IMR-90 (cell line): Measurements from ENCODE around the gene FBXO3. TPM values are rescaled to one million over a fixed set of nuclear protein-coding genes. Genes with fewer than 3 reads are reported as not detected.

ENCODE experiments used
- ATAC-seq: fragments of 200-7000 bp; cut with Tn5 transposase; 2 replicates; pipeline ENCODE4 v1.9.1; 2020; ENCODE audit warnings: low read depth, mild to moderate bottlenecking, moderate library complexity
- BruUV-seq: library from RNA; stranded (reverse); fragments of 400-500 nt; replicated peaks from 2 replicates; lab custom pipeline; 2021; lab: Mats Ljungman, UMichigan
- CTCF ChIA-PET: fragments of 300-600 bp; formaldehyde crosslinking; extraction: SDS; loops from one replicate; lab custom pipeline; 2021; ENCODE audit warnings: antibody characterized with exemption; lab: Yijun Ruan, JAX
- POLR2A ChIA-PET: fragments of 300-600 bp; sonication (Branson Sonifier 250); formaldehyde crosslinking; loops from one replicate; lab custom pipeline; 2022; ENCODE audit warnings: antibody characterized with exemption; ENCODE audit not compliant: unreplicated experiment; lab: Charles Lee
- DNase-seq: peaks from one replicate; pipeline ENCODE4 v3.0.0; 2013
- H2AFZ ChIP-seq: replicated peaks from 2 replicates; pipeline ENCODE3; 2013; ENCODE audit warnings: low read length, mild to moderate bottlenecking; ENCODE audit not compliant: poor library complexity
- H2AK5ac ChIP-seq: 2 replicates; pipeline ENCODE4 v1.6.1; 2013; ENCODE audit warnings: low read depth, low read length, inconsistent platforms
- H2AK9ac ChIP-seq: replicated peaks from 2 replicates; pipeline ENCODE3; 2013; ENCODE audit warnings: mild to moderate bottlenecking, low read depth, low read length, moderate library complexity; ENCODE audit not compliant: poor library complexity
- H2BK120ac ChIP-seq: 2 replicates; pipeline ENCODE4 v1.6.1; 2013; ENCODE audit warnings: low read depth, low read length, inconsistent platforms
- H2BK15ac ChIP-seq: 3 replicates; pipeline ENCODE4 v1.6.1; 2013; ENCODE audit warnings: low read depth, low read length, inconsistent platforms
- H2BK20ac ChIP-seq: 2 replicates; pipeline ENCODE4 v1.6.1; 2013; ENCODE audit warnings: low read depth, mild to moderate bottlenecking, inconsistent platforms, low read length, moderate library complexity
- H2BK5ac ChIP-seq: 2 replicates; pipeline ENCODE4 v1.6.1; 2013; ENCODE audit warnings: mild to moderate bottlenecking, low read depth, low read length, inconsistent platforms; ENCODE audit not compliant: poor library complexity, severe bottlenecking
- H3K14ac ChIP-seq: replicated peaks from 2 replicates; pipeline ENCODE4 v1.6.1; 2013; ENCODE audit warnings: low read depth, low read length, inconsistent platforms
- H3K18ac ChIP-seq: 2 replicates; pipeline ENCODE4 v1.6.1; 2013; ENCODE audit warnings: low read depth, low read length, control low read depth
- H3K23ac ChIP-seq: 2 replicates; pipeline ENCODE4 v1.6.1; 2013; ENCODE audit warnings: low read depth, low read length, inconsistent platforms
- H3K27ac ChIP-seq: 2 replicates; pipeline ENCODE4 v1.5.1; 2013; ENCODE audit warnings: mild to moderate bottlenecking, control low read depth, low read length; ENCODE audit not compliant: insufficient read depth
- H3K27me3 ChIP-seq: 2 replicates; pipeline ENCODE4 v1.6.1; 2013; ENCODE audit warnings: low read length; ENCODE audit not compliant: control insufficient read depth, insufficient read depth
- H3K36me3 ChIP-seq: 2 replicates; pipeline ENCODE4 v1.6.1; 2013; ENCODE audit warnings: low read length, mixed read lengths; ENCODE audit not compliant: control insufficient read depth, insufficient read depth
- H3K4ac ChIP-seq: 2 replicates; pipeline ENCODE4 v1.6.1; 2013; ENCODE audit warnings: low read depth, low read length, inconsistent platforms
- H3K4me1 ChIP-seq: 2 replicates; pipeline ENCODE4 v1.6.1; 2013; ENCODE audit warnings: low read length, mixed read lengths; ENCODE audit not compliant: control insufficient read depth, insufficient read depth
- H3K4me2 ChIP-seq: 2 replicates; pipeline ENCODE4 v1.6.1; 2013; ENCODE audit warnings: low read depth, mild to moderate bottlenecking, control low read depth, low read length, moderate library complexity
- H3K4me3 ChIP-seq: 2 replicates; pipeline ENCODE4 v1.5.1; 2013; ENCODE audit warnings: low read depth, mild to moderate bottlenecking, control low read depth, low read length, moderate library complexity; ENCODE audit not compliant: insufficient read depth
- H3K56ac ChIP-seq: 2 replicates; pipeline ENCODE4 v1.6.1; 2013; ENCODE audit warnings: low read length, inconsistent platforms; ENCODE audit not compliant: insufficient read depth; ENCODE audit errors: extremely low read depth
- H3K79me1 ChIP-seq, 2 experiments: 2 replicates each; pipeline ENCODE4 v1.6.1; 2013; ENCODE audit warnings: low read length in 2 of 2, inconsistent platforms in 1 of 2, low read depth in 1 of 2
- H3K9ac ChIP-seq: 2 replicates; pipeline ENCODE4 v1.6.1; 2013; ENCODE audit warnings: low read depth, low read length, control low read depth
- H3K9me1 ChIP-seq: 2 replicates; pipeline ENCODE4 v1.6.1; 2013; ENCODE audit warnings: low read length, inconsistent platforms; ENCODE audit not compliant: insufficient read depth
- H3K9me3 ChIP-seq: 2 replicates; pipeline ENCODE4 v1.6.1; 2013; ENCODE audit warnings: low read length; ENCODE audit not compliant: control insufficient read depth, insufficient read depth
- H4K20me1 ChIP-seq: 2 replicates; pipeline ENCODE4 v1.6.1; 2013; ENCODE audit warnings: low read length, inconsistent platforms; ENCODE audit not compliant: insufficient read depth
- H4K5ac ChIP-seq: 2 replicates; pipeline ENCODE4 v1.6.1; 2013; ENCODE audit warnings: mild to moderate bottlenecking, low read depth, low read length, control low read depth
- H4K8ac ChIP-seq, 2 experiments: 2 replicates each; pipeline ENCODE4 v1.6.1; 2013; ENCODE audit warnings: low read depth in 2 of 2, low read length in 2 of 2, control low read depth in 1 of 2, inconsistent platforms in 1 of 2
- H4K91ac ChIP-seq: 2 replicates; pipeline ENCODE4 v1.6.1; 2013; ENCODE audit warnings: low read depth, low read length, inconsistent platforms; ENCODE audit not compliant: insufficient read depth
- BHLHE40 ChIP-seq: fragments of 150-350 bp; IDR thresholded peaks from 2 replicates; pipeline ENCODE4 v1.6.1; 2016; ENCODE audit warnings: mild to moderate bottlenecking, low read depth, low read length
- FOS ChIP-seq: fragments of 150-350 bp; IDR thresholded peaks from 2 replicates; pipeline ENCODE4 v1.6.1; 2016; ENCODE audit warnings: low read depth, low read length
- MAZ ChIP-seq: IDR thresholded peaks from 2 replicates; pipeline ENCODE4 v1.6.1; 2012; ENCODE audit warnings: low read depth, mild to moderate bottlenecking, low read length, improper control_type of control experiment, moderate library complexity, borderline replicate concordance
- MXI1 ChIP-seq: IDR thresholded peaks from 2 replicates; pipeline ENCODE4 v1.6.1; 2012; ENCODE audit warnings: low read depth, mild to moderate bottlenecking, low read length, moderate library complexity, borderline replicate concordance
- POLR2A ChIP-seq: IDR thresholded peaks from 2 replicates; pipeline ENCODE4 v1.6.1; 2012; ENCODE audit warnings: mild to moderate bottlenecking, low read depth, low read length
- SMC3 ChIP-seq: fragments of 150-350 bp; IDR thresholded peaks from 2 replicates; pipeline ENCODE4 v1.6.1; 2016; ENCODE audit warnings: low read depth, mild to moderate bottlenecking, antibody characterized with exemption, low read length, moderate library complexity
- WGBS, 2 experiments: methylation state at CpG; one replicate each; pipeline versions ENCODE4 v1.1.5 to v1.1.7; 2013; ENCODE audit warnings: missing lambda C conversion rate in 2 of 2; ENCODE audit not compliant: insufficient read length in 1 of 2; ENCODE audit errors: extremely low coverage in 2 of 2; 5-methylcytosine and 5-hydroxymethylcytosine counted together
- dilution Hi-C: fragments of 300-500 bp; cut with HindIII; formaldehyde crosslinking; loops from one replicate; pipeline ENCODE4 v1.14.3; 2018; ENCODE audit warnings: low sequenced_read_pairs; ENCODE audit not compliant: unreplicated experiment
- in situ Hi-C: fragments of 300-500 bp; cut with MboI; formaldehyde crosslinking; loops from 3 replicates; pipeline ENCODE4 v1.14.3; 2019; ENCODE audit warnings: low sequenced_read_pairs, inconsistent platforms, mixed read lengths
- intact Hi-C: fragments of 100-400 bp; cut with micrococcal nuclease; formaldehyde crosslinking; loops from 2 replicates; pipeline ENCODE4 v1.10.0; 2022
- polyA plus RNA-seq, 3 experiments: library from polyadenylated mRNA; depleted of rRNA; stranded (reverse); fragments of >200 nt; gene quantifications; 2 replicates each; pipeline ENCODE4 v1.2.3, GENCODE V29; 2012; ENCODE audit warnings: low replicate concordance in 1 of 3
- total RNA-seq: library from RNA; depleted of rRNA; stranded (reverse); fragments of >200 nt; gene quantifications from 2 replicates; pipeline ENCODE4 v1.2.3, GENCODE V29; 2012

FBXO3 gene
- total and polyA plus RNA-seq, 2 of the 4 experiments (the other 2 are of a cell fraction): 26.2 to 51.1 TPM

- peak; percentile 92 for DNase-seq
- peak overlapping the region; percentile 14; the same call in 1 of the 2 replicates for H4K5ac ChIP-seq
- no peaks in the 10 kb centered on the region for H3K27me3 ChIP-seq
- H2AK5ac ChIP-seq: peak overlapping the region; percentile 23; the same call in 1 of the 2 replicates
- H2AK9ac ChIP-seq: peak overlapping the region; percentile 85
- H3K4ac ChIP-seq: peak overlapping the region; percentile 90
- H3K4me2 ChIP-seq: peak overlapping the region; percentile 84
- H3K14ac ChIP-seq: peak overlapping the region; percentile 83
- intact Hi-C loops: no loop called here
- CTCF ChIA-PET: interaction anchor here (0.7 to 0.8 kb wide), 2 partner anchors 15 to 41 kb away, joined by 3 read pairs; no protein-coding TSS in a partner anchor
- H4K91ac ChIP-seq: peak overlapping the region; percentile 69
- TF ChIP-seq MAZ (0 out of 2 replicates have a peak, but pooled peaks have one; percentile 21), BHLHE40 (no peak), SMC3 (no peak), POLR2A (peak; percentile 67), MXI1 (peak; percentile 64; the same call in 1 of the 2 replicates), FOS (no peak)
- peak overlapping the region; percentile 84 for H2BK120ac ChIP-seq
- peak overlapping the region; percentile 80 for H3K23ac ChIP-seq
- peak overlapping the region; percentile 43 to 73 for H4K8ac ChIP-seq
- in situ Hi-C loops: no loop called here
- H3K4me1 ChIP-seq: peaks cover 23% of the 10 kb centered on the region
- peak overlapping the region; percentile 40 for H3K4me3 ChIP-seq
- peaks cover 4% of the 10 kb centered on the region; the same call in 1 of the 2 replicates for H4K20me1 ChIP-seq
- peak; percentile 2; the same call in 1 of the 2 replicates for ATAC-seq
- peak overlapping the region; percentile 77 for H3K56ac ChIP-seq
- peak overlapping the region; percentile 68 for H3K9ac ChIP-seq
- WGBS, 2 experiments: 0% methylated on average over 2 of the region's 7 CpGs; no CpG with 5 or more reads in 1 of the 2 experiments
- peak overlapping the region; percentile 66 for H2BK5ac ChIP-seq
- dilution Hi-C loops: no loop called here
- H2BK15ac ChIP-seq: peak overlapping the region; percentile 20; the same call in 1 of the 3 replicates
- H3K18ac ChIP-seq: peak overlapping the region; percentile 30; the same call in 1 of the 2 replicates
- POLR2A ChIA-PET: interaction anchor here (0.9 to 1.5 kb wide), 2 partner anchors 10 to 11 kb away, joined by 4 to 6 read pairs; no protein-coding TSS in a partner anchor
- peak overlapping the region; percentile 76 for H3K27ac ChIP-seq
- peak overlapping the region; percentile 74 for H2AFZ ChIP-seq
- peaks cover 41% of the 10 kb centered on the region for H3K9me1 ChIP-seq
- H3K36me3 ChIP-seq: peaks cover 4% of the 10 kb centered on the region
- H2BK20ac ChIP-seq: peak overlapping the region; percentile 76
- no TSS peak for BruUV-seq
- peaks cover 12 to 54% of the 10 kb centered on the region in 2 experiments; a peak in 3 of 4 replicates for H3K79me1 ChIP-seq
- H3K9me3 ChIP-seq: no peaks in the 10 kb centered on the region
These were observed 72.8 kb downstream of the FBXO3 start for GRCh38 chr11:33701302-33702230.
